Fibroblast of skin of left quadriceps (primary cell): ENCODE measurements around the gene FPR1.
A peak's percentile ranks its signal among the peaks of the same experiment; 100 is the strongest.

Experiments used
- DNase-seq, 2 experiments: peaks; one replicate each; pipeline ENCODE4 v3.0.0-alpha.2; 2013; ENCODE audit warnings: low read depth in 2 of 2

FPR1 gene

GRCh38 chr19:51751655-51752054 is at the start of gene FPR1:
Gene FPR1 (minus strand): TSS chr19:51751878. CDS start chr19:51746994, 4,884 bp downstream.
- no peak for DNase-seq

- no peak for DNase-seq
Measured at GRCh38 chr19:51800473-51801244, 49.0 kb upstream of the FPR1 start.

GRCh38 chr19:51799774-51800472 is 48.2 kb upstream of the FPR1 start:
- DNase-seq: no peak

DNA sequence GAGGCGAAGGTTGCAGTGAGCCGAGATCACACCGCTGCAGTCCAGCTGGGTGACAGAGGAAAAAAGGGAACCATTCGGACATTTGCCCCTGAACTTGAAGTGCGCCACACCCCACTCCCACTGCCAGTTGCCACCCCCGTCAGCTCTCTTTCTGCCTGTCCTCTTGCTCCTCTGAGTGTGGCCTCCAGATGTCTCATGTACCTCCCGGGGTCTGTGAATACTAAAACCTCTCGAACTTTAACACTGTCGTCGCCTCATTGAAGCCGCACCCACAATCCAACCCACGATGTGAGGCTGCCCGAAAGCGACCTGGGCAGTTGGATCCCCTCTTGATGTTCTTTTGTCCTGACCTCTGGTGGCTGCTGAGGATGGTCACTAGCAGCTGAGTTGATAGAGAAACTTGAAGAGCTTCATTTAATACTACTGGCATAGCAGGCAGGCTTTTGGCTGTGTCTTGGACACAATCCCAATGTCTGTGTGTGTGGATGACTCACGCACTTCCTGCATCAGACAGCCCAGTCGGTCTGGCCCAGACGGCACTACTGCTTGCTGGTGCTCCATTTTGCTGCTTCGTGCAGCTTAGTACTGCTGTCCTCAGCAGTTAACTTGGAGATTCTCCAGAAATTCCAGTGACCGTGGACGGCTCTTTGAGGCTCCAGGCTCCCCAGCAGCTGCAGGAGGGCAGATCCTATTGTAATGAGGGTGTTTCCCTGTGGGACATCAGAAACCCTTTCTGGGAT is 47.5 kb upstream of the FPR1 start:
- DNase-seq: peak; percentile 81 to 82

DNA sequence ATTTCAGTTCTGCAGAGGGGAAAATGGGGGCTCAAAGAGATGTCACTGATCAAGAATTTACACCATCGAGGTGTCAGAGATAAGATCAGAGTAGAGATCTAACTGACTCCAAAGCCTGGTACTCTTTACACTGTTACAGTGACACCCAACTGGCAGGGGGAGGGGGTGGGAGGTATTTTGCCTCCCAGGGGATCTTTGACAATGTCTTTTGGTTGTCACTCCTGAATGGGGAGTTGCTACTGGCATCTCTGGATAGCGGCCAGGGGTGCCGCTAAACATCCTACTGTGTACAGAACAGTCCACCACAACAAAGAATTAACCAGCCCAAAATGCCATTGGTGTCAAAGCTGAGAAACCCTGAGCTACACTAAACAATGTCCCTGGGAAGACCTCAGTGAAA is 46.4 kb upstream of the FPR1 start:
- DNase-seq: no peak

- no peak for DNase-seq
Measured at GRCh38 chr19:51797480-51797879, 45.8 kb upstream of the FPR1 start.

DNA sequence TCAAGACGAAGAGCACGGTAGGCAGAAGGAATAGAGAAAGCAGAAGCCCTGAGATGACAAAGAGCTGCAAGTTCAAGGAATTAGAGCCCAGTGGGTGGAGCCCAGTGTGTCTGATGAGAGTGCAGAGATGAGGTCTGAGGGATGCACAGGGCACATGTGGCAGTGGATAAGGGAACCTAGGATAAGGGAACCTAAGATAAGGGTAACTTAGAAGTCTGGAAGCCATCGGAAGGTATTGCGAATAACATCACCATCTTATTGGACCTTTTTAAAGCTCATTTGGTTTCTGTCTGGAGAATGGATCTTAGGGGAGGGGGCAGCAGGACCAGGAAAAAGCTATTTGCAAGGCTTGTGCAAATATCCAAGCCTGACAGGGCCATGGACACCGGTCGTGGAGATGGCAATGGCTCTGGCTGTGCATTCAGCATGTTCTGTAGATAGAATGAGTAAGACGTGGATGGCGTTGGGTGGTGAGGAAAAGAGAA is 44.6 kb upstream of the FPR1 start:
- DNase-seq: no peak

GRCh38 chr19:51794885-51795490 is 43.3 kb upstream of the FPR1 start, which contains the start of gene FPR3:
Gene FPR3 (plus strand): TSS chr19:51795157. CDS start chr19:51823749, 28,592 bp downstream.
- no peak for DNase-seq

GRCh38 chr19:51793994-51794393 is 42.3 kb upstream of the FPR1 start:
- no peak for DNase-seq

DNA sequence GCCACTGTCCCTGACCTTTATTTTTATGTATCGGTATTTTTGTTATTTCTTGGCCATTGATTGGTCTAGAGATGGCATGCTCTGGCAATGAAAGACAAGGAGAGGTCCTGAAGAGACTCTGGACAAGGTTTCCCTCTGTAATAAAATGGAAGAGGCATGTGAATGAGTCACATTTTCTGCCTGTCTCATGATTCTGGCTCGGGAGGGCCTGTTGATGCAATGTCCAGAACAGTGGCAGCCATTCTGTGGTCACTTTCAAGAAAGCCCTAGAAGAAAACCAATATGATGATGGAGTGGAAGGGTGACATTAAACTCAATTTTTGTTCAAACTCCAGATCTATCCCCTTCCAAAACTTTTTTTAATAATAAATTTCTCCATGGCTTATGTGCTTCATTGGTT is 41.3 kb upstream of the FPR1 start:
- no peak for DNase-seq

- DNase-seq: no peak
Measured at GRCh38 chr19:51789061-51789795, 37.5 kb upstream of the FPR1 start.

GRCh38 chr19:51788029-51788428 is 36.4 kb upstream of the FPR1 start:
- no peak for DNase-seq

GRCh38 chr19:51786646-51787494 is 35.2 kb upstream of the FPR1 start:
- DNase-seq: no peak

- no peak for DNase-seq
Measured at GRCh38 chr19:51784922-51785690, 33.4 kb upstream of the FPR1 start.

DNA sequence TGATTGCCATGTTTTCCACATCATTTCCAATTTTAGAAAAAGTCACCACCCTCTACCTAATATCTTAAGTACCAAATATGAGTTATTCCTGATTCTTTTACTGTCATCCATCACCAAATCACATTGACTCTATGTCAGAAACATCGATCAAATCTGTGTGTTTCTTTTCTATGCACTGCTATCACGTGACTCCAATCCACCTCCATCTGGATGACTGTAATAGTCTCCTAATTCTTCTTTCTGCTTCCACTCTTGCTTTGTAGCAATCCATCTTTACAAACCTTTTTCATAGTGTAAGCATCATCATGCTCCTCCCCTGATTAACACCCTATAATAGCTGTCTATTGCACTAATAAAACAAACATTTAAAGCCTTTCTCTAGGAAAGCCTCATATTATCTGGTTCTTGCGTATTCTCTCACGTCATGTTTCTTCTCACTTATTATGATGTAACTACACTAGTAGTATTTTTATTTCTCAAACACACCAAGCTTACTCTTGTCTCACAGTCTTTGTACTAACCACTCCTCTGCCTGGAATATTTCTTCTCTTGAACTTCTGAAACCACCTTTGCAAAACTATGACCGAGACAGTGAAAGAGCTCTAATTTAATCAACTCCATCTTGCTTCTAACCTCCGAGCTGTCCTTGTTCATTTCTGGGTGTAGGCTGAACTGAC is 32.6 kb upstream of the FPR1 start:
- DNase-seq: no peak

DNA sequence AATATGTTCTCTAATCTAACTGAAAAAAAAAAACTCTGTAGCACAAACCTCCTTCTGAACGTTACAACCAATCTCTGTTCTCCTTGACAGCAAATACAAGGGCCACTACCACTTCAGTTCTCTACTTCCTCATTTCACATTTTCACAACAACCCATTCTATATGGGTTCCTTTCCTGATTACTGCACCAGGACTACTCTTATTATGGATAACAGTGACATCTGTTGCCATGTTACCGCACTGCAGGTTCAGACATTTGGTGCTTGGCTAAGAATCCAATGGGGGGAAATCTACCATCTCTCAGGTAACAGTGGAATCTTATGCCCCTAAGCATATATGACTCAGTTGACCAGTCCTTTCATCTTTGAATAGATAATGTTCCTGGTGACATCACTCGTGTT is 31.7 kb upstream of the FPR1 start:
- DNase-seq: no peak

GRCh38 chr19:51781999-51782398 is 30.3 kb upstream of the FPR1 start:
- no peak for DNase-seq

DNA sequence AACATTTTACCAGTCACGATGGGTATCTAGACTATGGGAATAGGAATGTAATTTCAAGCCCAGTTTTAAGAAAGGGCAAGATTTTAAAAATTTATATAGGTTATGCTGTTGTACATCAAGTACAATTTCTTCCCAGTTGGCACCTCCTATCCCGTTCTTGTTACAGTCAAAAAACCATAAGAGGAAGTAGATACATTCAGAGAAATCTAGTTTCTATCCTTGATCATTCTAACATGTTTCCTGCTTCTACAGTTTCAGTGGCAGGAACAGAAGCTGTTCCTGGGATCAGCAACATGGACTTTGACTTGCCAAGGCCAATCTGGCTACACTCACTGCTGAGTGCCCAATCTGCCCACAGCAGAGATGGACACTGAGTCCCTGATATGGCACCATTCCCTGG is 28.6 kb upstream of the FPR1 start:
- no peak for DNase-seq

GRCh38 chr19:51779703-51780102 is 28.0 kb upstream of the FPR1 start:
- DNase-seq: no peak
